Lung (tissue), 12 donors: ENCODE results near the gene VPS33A. TPM values are rescaled to one million over a fixed set of nuclear protein-coding genes. Genes with fewer than 3 reads are reported as not detected.

Experiments used
- ATAC-seq: fragments of 200-7000 bp; cut with Tn5 transposase; one replicate; pipeline ENCODE4 v1.9.1; 2020; ENCODE audit warnings: moderate number of reproducible peaks; ENCODE audit not compliant: insufficient read depth, low FRiP score
- DNase-seq, 3 donors: peaks; one replicate each; pipeline ENCODE4 v3.0.0-alpha.2; 2013 to 2017
- H3K27ac ChIP-seq, 2 donors: one replicate each; pipeline ENCODE4 v1.5.1; 2013; ENCODE audit warnings: mild to moderate bottlenecking in 2 of 2, moderate library complexity in 2 of 2, control low read depth in 1 of 2, inconsistent platforms in 1 of 2, low read depth in 1 of 2, low read length in 1 of 2
- H3K27me3 ChIP-seq, 3 donors: one replicate each; pipeline ENCODE4 v1.5.1; 2013; ENCODE audit warnings: low read length in 2 of 3; ENCODE audit not compliant: control insufficient read depth in 3 of 3, insufficient read depth in 3 of 3
- H3K36me3 ChIP-seq, 4 donors: one replicate each; pipeline ENCODE4 v1.5.1; 2013; ENCODE audit warnings: low read length in 4 of 4, mild to moderate bottlenecking in 1 of 4, moderate library complexity in 1 of 4; ENCODE audit not compliant: control insufficient read depth in 4 of 4, insufficient read depth in 4 of 4
- H3K4me1 ChIP-seq, 5 donors: one replicate each; pipeline ENCODE4 v1.5.1; 2013; ENCODE audit warnings: low read length in 5 of 5, mild to moderate bottlenecking in 2 of 5, moderate library complexity in 1 of 5; ENCODE audit not compliant: control insufficient read depth in 5 of 5, insufficient read depth in 5 of 5
- H3K4me3 ChIP-seq: one replicate; pipeline ENCODE4 v1.5.1; 2013; ENCODE audit warnings: mild to moderate bottlenecking, control low read depth, moderate library complexity
- H3K9ac ChIP-seq, 2 donors: one replicate each; pipeline ENCODE4 v1.5.1; 2013; ENCODE audit warnings: low read length in 2 of 2, control low read depth in 1 of 2; ENCODE audit not compliant: insufficient read depth in 1 of 2
- H3K9me3 ChIP-seq, 4 donors: one replicate each; pipeline ENCODE4 v1.5.1; 2013; ENCODE audit warnings: low read length in 3 of 4, mild to moderate bottlenecking in 1 of 4, moderate library complexity in 1 of 4; ENCODE audit not compliant: control insufficient read depth in 4 of 4, insufficient read depth in 3 of 4
- WGBS, 2 donors: extraction: QIAGEN DNeasy Blood & Tissue Kit; methylation state at CpG; one replicate each; pipeline ENCODE4 v1.1.7; 2013; 5-methylcytosine and 5-hydroxymethylcytosine counted together
- polyA plus RNA-seq, 2 donors: library from polyadenylated mRNA; stranded (reverse); fragments of 200-250 nt; gene quantifications; one replicate each; pipeline ENCODE4 v1.2.1, GENCODE V29; 2013
- total RNA-seq, 2 donors: library from RNA; depleted of rRNA in 1 of 2; stranded (reverse); fragments of >200 nt in 1 of 2; gene quantifications; one replicate each; pipeline ENCODE4 v1.2.1, GENCODE V29; 2014 to 2021
- TF ChIP-seq, protein P1 (sequence below): IDR thresholded peaks from 2 replicates; pipeline ENCODE4 v1.5.1; 2012; ENCODE audit warnings: mild to moderate bottlenecking; ENCODE audit errors: control extremely low read depth, extremely low read depth
- donor health status: control.
- donor health status: control.
- donor health status: Bipolar disorder and iron deficiency.
- donor health status: healthy.
- donor health status: DM: yes; HTN: yes; CAD: no.

VPS33A gene
- total and polyA plus RNA-seq, 4 donors = 8.1 to 17.6 (median 15.4) TPM

DNA sequence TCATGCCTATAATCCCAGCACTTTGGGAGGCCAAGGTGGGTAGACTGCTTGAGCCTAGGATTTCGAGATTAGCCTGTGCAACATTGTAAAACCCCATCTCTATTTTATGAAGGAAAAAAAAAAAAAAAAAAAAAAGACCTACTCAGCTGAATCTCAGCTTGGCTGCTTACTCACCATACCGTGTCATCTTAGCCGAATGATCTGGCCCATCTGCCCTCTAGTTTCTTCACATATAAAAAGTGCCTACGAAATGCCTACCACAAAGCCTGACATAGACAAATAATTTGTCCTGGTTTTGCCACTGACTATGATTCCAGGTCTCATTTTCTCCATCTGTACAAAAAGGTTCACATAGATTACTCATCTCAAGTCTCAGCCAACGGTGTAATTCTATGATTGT is 50.5 kb downstream of the VPS33A start:
- Histone ChIP-seq H3K4me1 (no peaks in the 10 kb centered on the region), H3K9me3 (no peaks in the 10 kb centered on the region), H3K27ac (no peak overlapping the region), H3K9ac (no peak overlapping the region), H3K27me3 (no peaks in the 10 kb centered on the region), H3K36me3 (peaks cover 25 to 58% (median 40%) of the 10 kb centered on the region in 4 donors), H3K4me3 (no peak overlapping the region)
- TF ChIP-seq, protein P1, sequence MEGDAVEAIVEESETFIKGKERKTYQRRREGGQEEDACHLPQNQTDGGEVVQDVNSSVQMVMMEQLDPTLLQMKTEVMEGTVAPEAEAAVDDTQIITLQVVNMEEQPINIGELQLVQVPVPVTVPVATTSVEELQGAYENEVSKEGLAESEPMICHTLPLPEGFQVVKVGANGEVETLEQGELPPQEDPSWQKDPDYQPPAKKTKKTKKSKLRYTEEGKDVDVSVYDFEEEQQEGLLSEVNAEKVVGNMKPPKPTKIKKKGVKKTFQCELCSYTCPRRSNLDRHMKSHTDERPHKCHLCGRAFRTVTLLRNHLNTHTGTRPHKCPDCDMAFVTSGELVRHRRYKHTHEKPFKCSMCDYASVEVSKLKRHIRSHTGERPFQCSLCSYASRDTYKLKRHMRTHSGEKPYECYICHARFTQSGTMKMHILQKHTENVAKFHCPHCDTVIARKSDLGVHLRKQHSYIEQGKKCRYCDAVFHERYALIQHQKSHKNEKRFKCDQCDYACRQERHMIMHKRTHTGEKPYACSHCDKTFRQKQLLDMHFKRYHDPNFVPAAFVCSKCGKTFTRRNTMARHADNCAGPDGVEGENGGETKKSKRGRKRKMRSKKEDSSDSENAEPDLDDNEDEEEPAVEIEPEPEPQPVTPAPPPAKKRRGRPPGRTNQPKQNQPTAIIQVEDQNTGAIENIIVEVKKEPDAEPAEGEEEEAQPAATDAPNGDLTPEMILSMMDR = no peak
- ATAC-seq (no peak), DNase-seq (no peak)
- 92 to 97% methylated on average over 5 of the region's 5 CpGs for WGBS, 2 donors

DNA sequence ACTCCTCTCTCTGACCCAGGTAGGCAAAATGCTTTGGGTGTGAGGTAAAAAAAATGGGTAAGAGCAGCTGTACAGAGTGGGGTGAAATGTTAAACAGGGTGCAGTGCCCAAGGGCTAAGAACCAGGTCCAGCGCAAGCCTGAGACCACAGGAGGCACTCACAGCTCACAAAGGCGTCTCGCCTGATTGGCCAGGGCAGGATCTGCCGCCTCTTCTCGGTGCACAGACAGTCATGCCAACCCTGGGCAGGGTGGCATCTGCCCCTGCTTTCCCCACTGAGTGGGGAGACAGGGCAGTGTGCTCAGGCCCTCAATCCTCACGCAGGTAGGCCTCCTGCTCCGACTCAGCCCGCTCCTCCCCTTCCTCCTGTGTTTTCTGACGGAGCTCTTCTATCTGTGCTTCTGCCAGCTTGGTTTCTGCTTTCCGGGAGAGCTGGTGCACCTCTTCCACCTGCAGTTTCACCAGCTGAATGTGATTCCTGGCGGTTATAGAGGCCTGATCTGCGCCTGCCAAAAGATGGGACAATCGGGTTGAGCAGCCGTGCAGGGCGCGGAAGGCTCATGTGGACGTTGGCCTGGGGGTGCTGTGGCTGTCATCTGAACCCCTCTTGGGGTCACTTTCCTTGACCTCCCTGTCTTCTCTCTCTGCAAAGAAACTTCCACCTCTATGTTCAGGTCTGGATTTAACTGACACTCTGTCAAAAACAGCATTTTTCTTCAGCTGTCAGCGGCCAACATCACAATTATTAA is 58.0 kb downstream of the VPS33A start:
- no peak for ATAC-seq
- Histone ChIP-seq H3K9ac (no peak overlapping the region), H3K27ac (no peak overlapping the region), H3K4me1 (peaks cover 0 to 7% (median under 1%) of the 10 kb centered on the region in 5 donors), H3K4me3 (no peak overlapping the region), H3K36me3 (peaks cover 19 to 32% (median 27%) of the 10 kb centered on the region in 4 donors), H3K27me3 (peaks cover 0 to 18% (median 11%) of the 10 kb centered on the region in 3 donors), H3K9me3 (no peaks in the 10 kb centered on the region)
- DNase-seq = no peak
- 94 to 98% methylated on average over 18 of the region's 18 CpGs for WGBS, 2 donors
- TF ChIP-seq, protein P1 = no peak

DNA sequence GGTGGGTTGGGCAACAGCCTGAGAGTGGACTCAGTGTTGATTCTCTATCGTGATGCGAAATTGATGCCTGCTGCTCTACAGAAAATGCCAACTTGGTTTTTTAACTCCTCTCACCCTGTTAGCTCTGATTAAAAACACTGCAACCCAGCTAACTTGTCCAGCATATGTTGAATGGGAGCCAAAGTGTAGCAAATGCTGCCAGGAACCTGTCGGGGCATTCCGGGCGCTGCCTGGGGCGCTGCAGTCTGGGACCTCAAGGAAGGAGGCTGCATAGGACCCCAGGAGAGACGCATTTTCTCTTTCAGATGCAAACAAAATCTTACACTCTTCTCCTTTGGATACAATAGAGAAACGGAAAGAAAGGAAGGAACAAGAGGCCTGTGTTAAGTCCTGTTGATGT is 58.9 kb downstream of the VPS33A start:
- 80 to 86% methylated on average over 8 of the region's 8 CpGs for WGBS, 2 donors
- peaks cover 0 to 9% (median 4%) of the 10 kb centered on the region in 5 donors for H3K4me1 ChIP-seq
- peaks cover 0 to 26% (median 19%) of the 10 kb centered on the region in 3 donors for H3K27me3 ChIP-seq
- no peak overlapping the region for H3K27ac ChIP-seq
- H3K4me3 ChIP-seq = no peak overlapping the region
- TF ChIP-seq, protein P1 = no peak
- ATAC-seq = no peak
- no peaks in the 10 kb centered on the region for H3K9me3 ChIP-seq
- no peak overlapping the region for H3K9ac ChIP-seq
- DNase-seq = no peak
- peaks cover 14 to 26% (median 22%) of the 10 kb centered on the region in 4 donors for H3K36me3 ChIP-seq

DNA sequence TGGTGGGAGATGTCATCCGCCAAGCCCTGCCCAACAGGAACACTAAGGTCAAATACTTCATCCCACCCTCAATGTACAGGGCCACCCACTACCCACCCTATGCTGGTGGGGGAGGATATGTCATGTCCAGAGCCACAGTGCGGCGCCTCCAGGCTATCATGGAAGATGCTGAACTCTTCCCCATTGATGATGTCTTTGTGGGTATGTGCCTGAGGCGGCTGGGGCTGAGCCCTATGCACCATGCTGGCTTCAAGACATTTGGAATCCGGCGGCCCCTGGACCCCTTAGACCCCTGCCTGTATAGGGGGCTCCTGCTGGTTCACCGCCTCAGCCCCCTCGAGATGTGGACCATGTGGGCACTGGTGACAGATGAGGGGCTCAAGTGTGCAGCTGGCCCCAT is 59.3 kb downstream of the VPS33A start:
- Histone ChIP-seq H3K27me3 (peaks cover 0 to 28% (median 22%) of the 10 kb centered on the region in 3 donors), H3K4me3 (no peak overlapping the region), H3K4me1 (peaks cover 0 to 9% (median 4%) of the 10 kb centered on the region in 5 donors), H3K36me3 (peaks cover 14 to 26% (median 22%) of the 10 kb centered on the region in 4 donors), H3K27ac (no peak overlapping the region), H3K9me3 (no peaks in the 10 kb centered on the region), H3K9ac (no peak overlapping the region)
- 84 to 92% methylated on average over 8 of the region's 8 CpGs for WGBS, 2 donors
- TF ChIP-seq, protein P1 = no peak
- ATAC-seq (no peak), DNase-seq (no peak)
